A549 treated with Mapracorat at 1 μM for 4 hours (cell line): ENCODE measurements around the gene BTBD17. TPM values are rescaled to one million over a fixed set of nuclear protein-coding genes. Genes with fewer than 3 reads are reported as not detected.

Source experiments
- total RNA-seq: library from RNA; stranded (reverse); fragments of 200-300 nt; extraction: Qiagen RNA extraction; gene quantifications from 5 replicates; pipeline ENCODE4 v1.2.3, GENCODE V29; 2022

Gene BTBD17, protein sequence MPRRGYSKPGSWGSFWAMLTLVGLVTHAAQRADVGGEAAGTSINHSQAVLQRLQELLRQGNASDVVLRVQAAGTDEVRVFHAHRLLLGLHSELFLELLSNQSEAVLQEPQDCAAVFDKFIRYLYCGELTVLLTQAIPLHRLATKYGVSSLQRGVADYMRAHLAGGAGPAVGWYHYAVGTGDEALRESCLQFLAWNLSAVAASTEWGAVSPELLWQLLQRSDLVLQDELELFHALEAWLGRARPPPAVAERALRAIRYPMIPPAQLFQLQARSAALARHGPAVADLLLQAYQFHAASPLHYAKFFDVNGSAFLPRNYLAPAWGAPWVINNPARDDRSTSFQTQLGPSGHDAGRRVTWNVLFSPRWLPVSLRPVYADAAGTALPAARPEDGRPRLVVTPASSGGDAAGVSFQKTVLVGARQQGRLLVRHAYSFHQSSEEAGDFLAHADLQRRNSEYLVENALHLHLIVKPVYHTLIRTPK
- 0.08 TPM in 1 of 5 replicates, not detected in the others for total RNA-seq

DNA sequence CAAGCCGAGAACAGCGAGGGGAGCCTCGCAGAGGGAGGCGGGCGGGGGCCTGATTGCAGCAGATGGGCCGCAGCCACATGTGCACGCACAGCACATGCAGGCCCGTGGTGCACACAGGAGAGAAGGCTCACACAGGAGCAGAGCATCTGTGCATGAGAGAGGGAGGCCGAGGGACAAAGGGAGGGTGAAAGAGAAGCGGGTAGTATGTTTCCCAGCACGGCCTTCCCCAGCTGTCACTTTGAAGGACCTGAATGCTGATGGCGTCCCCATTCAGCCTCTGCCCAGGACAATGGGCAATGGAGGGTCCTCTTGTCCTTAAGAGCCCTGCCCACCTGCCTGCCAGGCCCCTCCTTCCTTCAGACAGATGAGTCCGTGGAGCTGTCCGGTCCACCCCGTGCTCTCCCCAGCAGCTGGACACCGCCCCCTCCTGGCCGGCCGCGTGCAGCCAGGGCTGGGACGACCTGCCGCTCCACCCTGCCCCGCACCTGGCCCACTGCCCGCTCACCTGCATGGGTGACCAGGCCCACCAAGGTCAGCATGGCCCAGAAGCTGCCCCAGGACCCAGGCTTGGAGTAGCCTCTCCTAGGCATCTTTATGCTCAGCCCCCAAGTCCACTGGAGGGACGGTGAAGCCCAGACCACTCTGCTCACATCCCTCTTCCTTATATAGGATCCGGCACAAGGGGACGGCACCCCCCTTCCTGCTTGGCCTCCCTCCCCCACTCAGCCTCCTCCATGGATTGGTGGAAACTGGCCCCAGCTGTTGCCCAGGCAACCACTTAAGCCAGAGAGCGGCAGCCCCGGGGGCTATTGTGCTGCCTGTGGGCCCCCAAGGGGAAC, at the start of gene BTBD17:
BTBD17 (minus strand) TSS at position 639 of the 839 bp plus-strand sequence; CDS start at position 590, 49 bp downstream.

DNA sequence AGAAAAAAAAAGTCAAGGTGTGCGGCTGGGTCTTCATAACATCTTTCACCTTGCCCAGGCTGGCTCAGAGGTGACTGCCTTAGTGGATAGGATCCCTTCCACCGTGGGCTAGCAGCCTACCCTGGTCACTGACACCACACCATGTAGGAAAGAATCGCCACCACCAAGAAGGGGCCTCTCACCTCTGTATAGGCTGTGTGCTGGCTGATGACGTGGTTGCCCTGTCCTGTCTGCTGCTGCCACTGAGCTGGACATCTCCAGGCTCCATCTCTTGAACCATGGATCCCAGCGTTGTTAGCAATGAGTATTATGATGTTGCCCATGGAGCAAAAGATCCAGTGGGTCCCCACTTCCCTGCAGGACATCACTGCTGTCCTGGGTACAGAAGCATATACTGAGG, 5.5 kb upstream of the BTBD17 start, which contains the start of gene GPR142:
GPR142 (plus strand) TSS at position 301 of the 400 bp plus-strand sequence. CDS start 2,035 bp downstream, outside the sequence.

DNA sequence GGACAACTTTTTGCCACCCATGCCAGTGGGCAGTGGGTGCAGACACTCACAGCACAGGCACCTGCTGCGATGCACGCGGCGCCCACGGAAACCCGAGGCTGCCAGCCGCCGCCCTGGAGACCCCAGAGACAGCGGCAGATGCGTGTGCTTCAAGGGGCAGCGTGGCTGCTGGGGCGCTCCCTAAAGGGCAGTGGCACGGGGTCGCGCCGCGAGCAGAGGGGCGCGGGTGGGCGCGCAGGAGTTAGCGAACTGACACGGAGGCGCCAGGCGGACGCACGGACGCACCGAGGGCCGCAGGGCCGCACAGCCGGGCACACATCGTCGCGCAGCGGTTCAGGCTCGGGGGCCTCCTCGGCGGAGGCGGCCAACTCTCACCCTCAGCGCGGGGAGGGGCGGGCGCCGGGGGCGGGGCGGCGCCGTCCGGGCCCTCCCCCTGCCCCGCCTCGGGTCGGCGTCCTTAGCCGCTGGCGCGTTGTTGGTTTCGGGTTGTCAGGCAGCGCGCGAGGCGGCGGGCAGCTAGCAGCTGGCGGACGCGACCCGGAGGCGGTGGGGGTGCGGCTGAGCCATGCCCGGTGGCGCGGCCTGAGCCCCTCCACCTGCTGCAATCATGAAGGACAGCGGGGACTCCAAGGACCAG, 35.8 kb downstream of the BTBD17 start, which contains the start of gene KIF19:
KIF19 (plus strand) TSS at position 484 of the 637 bp plus-strand sequence; CDS start at position 608, 124 bp downstream.

Other genes starting within 250 kb of the BTBD17 start
- 2,688 to 3,729 TPM (median 2,866 TPM) in 5 replicates for gene RPL38, start 158.2 kb downstream of the BTBD17 start, total RNA-seq
- 1.7 to 3.6 TPM (median 1.9 TPM) in 5 replicates for gene TTYH2, start 148.3 kb downstream of the BTBD17 start, total RNA-seq
- not detected in 5 replicates for gene DNAI2, start 87.6 kb downstream of the BTBD17 start, total RNA-seq
- 0.05 to 0.14 TPM (median 0.09 TPM) in 3 of 5 replicates, not detected in the others for gene KIF19, start 35.6 kb downstream of the BTBD17 start, total RNA-seq
- not detected in 5 replicates for gene GPR142, start 5.6 kb upstream of the BTBD17 start, total RNA-seq
- 40.7 to 67.4 TPM (median 60.7 TPM) in 5 replicates for gene GPRC5C, start 70.2 kb upstream of the BTBD17 start, total RNA-seq
- 0.22 TPM in 1 of 5 replicates, not detected in the others for gene CD300A, start 104.8 kb upstream of the BTBD17 start, total RNA-seq
- gene CD300LB, start 169.6 kb upstream of the BTBD17 start, total RNA-seq: 0.07 to 0.11 TPM in 2 of 5 replicates, not detected in the others
- 0.15 to 0.21 TPM (median 0.19 TPM) in 4 of 5 replicates, not detected in the other for gene CD300C, start 184.2 kb upstream of the BTBD17 start, total RNA-seq
- gene CD300H, start 205.6 kb upstream of the BTBD17 start, total RNA-seq: 0.31 to 0.57 TPM in 2 of 5 replicates, not detected in the others
- not detected in 5 replicates for gene CD300LD, start 230.4 kb upstream of the BTBD17 start, total RNA-seq